Tibial artery (tissue), 4 donors: Measurements from ENCODE around the gene SEZ6.

Source experiments
- DNase-seq, 2 donors: peaks; one replicate each; pipeline ENCODE4 v3.0.0-alpha.2; 2019
- H3K27ac ChIP-seq, 2 donors: fragments of 200-600 bp; sonication (generic) in 1 of 2; 1 replicate in 1 of 2; 2 replicates in 1 of 2; pipeline ENCODE4 v1.5.1; 2018 to 2019; ENCODE audit warnings: mild to moderate bottlenecking in 1 of 2
- H3K27me3 ChIP-seq, 2 donors: fragments of 200-600 bp; sonication (generic) in 1 of 2; one replicate each; pipeline versions ENCODE4 v1.5.1 to v1.6.0; 2016 to 2019
- H3K36me3 ChIP-seq, 3 donors: fragments of 200-600 bp; sonication (generic) in 2 of 3; one replicate each; pipeline ENCODE4 v1.5.1; 2016 to 2019; ENCODE audit warnings: mild to moderate bottlenecking in 2 of 3
- H3K4me1 ChIP-seq, 4 donors: fragments of 200-600 bp; sonication (generic) in 2 of 4; 1 replicate in 3 of 4; 2 replicates in 1 of 4; pipeline ENCODE4 v1.5.1; 2016 to 2019
- H3K4me3 ChIP-seq, 2 donors: fragments of 200-600 bp; sonication (generic) in 1 of 2; 1 replicate in 1 of 2; 2 replicates in 1 of 2; pipeline ENCODE4 v1.5.1; 2018 to 2019; ENCODE audit warnings: mild to moderate bottlenecking in 2 of 2
- H3K9me3 ChIP-seq, 3 donors: fragments of 200-600 bp; sonication (generic) in 1 of 3; one replicate each; pipeline ENCODE4 v1.5.1; 2016 to 2019
- intact Hi-C: fragments of 100-400 bp; cut with DNase I; formaldehyde crosslinking; loops from one replicate; pipeline ENCODE4 v1.15.0; 2023; ENCODE audit warnings: low total_unique reads
- TF ChIP-seq, protein P1 (sequence below), 2 experiments: fragments of 200-600 bp in 1 of 2; fragments of 450-650 bp in 1 of 2; IDR thresholded peaks; one replicate each; pipeline ENCODE4 v1.5.1; 2017 to 2019; ENCODE audit warnings: antibody characterized with exemption in 2 of 2, mild to moderate bottlenecking in 1 of 2, moderate library complexity in 1 of 2

The SEZ6 gene

DNA sequence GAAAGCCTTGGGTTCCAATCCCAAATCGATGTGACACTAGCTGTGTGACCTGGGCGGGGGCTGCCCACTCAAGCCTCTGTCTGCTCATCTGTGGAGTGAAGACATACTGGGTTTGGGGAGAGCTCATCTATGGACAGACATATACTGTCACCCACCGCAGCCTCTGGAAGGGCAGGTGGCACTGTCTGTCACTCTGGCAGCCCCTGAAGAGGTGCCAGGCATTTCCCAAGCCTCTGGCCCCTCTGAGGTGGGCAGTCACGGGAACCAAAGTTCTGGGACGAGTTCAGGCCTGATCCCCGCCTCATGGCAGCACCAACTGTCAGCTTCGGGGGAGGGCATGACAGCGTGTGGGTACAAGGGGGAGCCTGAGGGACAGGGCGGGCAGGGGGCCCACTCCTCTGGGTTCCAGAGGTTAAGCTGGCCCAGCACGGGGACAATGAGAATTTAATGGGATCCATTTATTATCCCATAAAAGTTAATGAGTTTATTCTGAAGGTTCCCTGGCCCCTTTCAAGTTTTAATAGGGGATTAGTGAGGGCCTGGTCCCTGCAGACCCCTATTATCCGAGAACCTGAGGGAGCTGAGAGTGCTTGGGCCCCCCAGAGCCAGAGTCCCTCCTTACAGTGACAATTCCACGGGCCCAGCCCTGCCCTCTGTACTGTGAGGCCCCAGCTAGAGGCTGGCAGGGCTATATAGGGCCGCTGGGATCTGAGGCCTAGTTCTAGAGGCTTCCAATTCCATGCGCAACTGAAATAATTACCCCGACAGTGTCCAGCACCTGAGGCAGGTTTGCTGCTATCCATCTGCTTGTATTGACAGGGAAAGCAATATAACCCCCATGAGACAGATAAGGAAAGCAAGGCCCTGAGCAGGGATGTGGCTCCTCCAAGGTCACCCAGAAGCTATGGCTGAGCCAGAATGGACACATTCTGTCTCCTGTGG is 18.8 kb downstream of the SEZ6 start:
- no peaks in the 10 kb centered on the region for H3K36me3 ChIP-seq
- H3K4me3 ChIP-seq: no peak overlapping the region
- TF ChIP-seq, protein P1, sequence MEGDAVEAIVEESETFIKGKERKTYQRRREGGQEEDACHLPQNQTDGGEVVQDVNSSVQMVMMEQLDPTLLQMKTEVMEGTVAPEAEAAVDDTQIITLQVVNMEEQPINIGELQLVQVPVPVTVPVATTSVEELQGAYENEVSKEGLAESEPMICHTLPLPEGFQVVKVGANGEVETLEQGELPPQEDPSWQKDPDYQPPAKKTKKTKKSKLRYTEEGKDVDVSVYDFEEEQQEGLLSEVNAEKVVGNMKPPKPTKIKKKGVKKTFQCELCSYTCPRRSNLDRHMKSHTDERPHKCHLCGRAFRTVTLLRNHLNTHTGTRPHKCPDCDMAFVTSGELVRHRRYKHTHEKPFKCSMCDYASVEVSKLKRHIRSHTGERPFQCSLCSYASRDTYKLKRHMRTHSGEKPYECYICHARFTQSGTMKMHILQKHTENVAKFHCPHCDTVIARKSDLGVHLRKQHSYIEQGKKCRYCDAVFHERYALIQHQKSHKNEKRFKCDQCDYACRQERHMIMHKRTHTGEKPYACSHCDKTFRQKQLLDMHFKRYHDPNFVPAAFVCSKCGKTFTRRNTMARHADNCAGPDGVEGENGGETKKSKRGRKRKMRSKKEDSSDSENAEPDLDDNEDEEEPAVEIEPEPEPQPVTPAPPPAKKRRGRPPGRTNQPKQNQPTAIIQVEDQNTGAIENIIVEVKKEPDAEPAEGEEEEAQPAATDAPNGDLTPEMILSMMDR (IDR thresholded peaks at IDR 0.05): no peak
- H3K27ac ChIP-seq: no peak overlapping the region
- H3K9me3 ChIP-seq: no peaks in the 10 kb centered on the region
- peaks cover 0 to 5% (median 0%) of the 10 kb centered on the region in 4 donors for H3K4me1 ChIP-seq
- peaks cover 0 to 48% of the 10 kb centered on the region in 2 donors for H3K27me3 ChIP-seq
- intact Hi-C loops: no loop called here
- DNase-seq: no peak

DNA sequence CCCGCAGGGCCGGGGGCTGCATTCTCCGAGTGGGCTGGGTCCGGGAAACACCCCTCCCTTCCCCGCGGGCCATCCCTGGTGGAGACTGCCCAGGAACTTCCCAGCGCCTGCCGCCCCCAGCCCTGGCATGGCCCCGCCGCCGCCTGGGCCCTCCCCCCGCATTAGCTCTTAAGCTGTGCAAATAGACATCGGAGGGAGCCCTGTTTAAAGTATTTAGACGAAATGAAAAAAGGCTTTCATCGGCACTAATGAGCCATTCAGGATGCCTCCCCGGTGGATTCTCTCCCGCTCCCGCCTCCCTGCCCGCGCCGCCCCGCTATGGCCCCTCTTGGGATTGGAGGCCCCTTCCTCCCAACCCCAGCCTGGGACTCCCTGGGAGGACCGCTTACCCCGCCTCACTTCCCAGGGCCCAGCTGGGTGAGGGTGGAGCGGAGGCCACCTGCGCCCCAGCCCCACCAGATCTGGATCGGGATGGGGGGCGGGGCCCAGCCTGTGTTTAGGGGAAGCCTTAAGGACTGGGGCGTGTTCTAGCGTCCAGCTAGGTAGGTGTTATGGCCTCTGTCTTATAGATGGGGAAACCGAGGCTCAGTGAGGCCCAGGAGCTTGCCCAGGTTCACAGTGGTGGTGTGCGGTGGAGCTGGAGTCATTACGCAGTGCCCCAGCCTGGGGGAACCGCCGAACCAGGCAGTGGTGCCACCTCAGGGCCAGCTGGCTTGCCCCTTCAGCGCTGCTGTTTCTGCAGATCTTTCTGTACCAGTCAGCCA is 19.7 kb downstream of the SEZ6 start:
- no peaks in the 10 kb centered on the region for H3K9me3 ChIP-seq
- peaks cover 0 to 48% of the 10 kb centered on the region in 2 donors for H3K27me3 ChIP-seq
- no peak overlapping the region for H3K27ac ChIP-seq
- no peak for DNase-seq
- TF ChIP-seq, protein P1 (IDR thresholded peaks at IDR 0.05): no peak
- no peak overlapping the region for H3K4me3 ChIP-seq
- peaks cover 0 to 5% (median 0%) of the 10 kb centered on the region in 4 donors for H3K4me1 ChIP-seq
- no peaks in the 10 kb centered on the region for H3K36me3 ChIP-seq
- intact Hi-C loops: no loop called here

DNA sequence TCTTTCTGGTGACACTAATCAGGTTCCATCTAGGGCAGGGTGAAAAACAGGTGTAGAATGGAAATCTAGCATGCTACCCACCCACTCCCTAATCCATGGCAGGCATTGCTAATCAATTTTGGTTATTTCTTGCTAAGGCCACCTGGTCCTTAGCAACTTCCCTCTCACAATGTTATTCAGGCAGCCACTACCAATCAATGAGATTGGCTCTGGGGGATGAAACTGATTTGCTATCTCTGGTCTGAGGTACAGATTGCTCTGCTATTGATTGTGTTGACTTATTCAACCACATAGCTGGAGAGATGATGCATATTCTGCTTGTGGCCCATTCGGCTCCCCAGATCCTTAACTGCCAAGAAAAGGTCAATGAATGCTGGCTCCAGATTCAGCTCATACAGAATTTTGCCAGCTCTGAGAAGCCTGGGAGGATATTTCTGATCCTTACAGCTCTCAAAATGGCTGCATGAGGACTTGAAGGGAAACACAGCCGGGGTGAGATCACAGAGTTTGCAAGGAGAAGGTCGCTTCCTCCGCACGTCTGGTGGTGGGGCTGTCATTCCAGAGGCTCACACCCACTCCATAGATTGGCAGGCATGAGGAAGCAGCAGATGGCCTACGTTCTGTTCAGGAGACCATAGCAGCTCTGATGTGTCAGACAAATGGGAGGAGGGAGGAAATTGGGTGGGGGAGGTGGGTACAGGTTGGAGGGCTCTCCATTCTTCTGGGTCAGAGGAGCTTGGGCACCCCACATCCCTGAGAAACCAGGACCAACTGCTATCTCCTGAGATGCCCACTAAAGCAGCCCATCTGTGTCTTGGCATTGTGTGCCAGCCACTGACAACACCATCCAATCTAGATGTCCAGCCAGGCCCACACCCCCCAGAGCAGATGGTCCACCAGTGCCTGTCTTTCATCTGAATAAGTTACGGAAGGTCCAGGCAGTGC is 22.3 kb downstream of the SEZ6 start:
- intact Hi-C loops: no loop called here
- H3K27ac ChIP-seq: no peak overlapping the region
- DNase-seq: no peak

DNA sequence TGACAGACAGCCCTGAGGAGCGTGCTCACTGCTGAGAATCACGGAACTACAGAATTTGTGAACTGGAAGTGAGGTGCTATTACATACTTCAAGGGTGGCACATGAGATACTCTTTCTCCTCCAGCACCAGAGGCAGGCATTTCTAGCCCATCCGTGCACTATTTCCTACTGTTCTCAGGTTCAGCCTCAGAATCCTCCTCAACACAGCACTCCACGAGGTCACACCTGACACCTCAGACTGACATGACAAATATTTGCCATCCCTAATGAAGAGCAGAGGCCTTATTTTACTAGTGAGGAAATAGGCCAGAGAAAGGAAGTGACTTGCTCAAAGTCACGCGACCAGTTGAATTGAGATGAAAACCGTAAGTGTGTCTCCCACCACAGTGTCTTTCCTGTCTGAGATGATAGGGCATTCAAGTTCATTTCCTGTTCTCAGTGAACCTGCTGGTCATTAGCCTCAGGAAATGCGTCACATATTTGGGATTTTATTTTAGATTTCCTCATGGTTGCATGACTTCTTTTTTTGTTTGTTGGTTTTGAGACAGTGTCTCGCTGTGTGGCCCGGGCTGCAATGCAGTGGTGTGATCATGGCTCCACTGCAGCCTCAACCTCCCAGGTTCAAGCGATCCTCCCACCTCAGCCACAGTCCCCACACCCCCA is 23.6 kb downstream of the SEZ6 start:
- TF ChIP-seq, protein P1 (IDR thresholded peaks at IDR 0.05): no peak
- intact Hi-C loops: no loop called here

More for the DNA sequence above, 22.3 kb downstream of the SEZ6 start:
- peaks cover 0 to 5% (median 0%) of the 10 kb centered on the region in 4 donors for H3K4me1 ChIP-seq
- TF ChIP-seq, protein P1 (IDR thresholded peaks at IDR 0.05): no peak
- peaks cover 0 to 36% of the 10 kb centered on the region in 2 donors for H3K27me3 ChIP-seq
- H3K9me3 ChIP-seq: no peaks in the 10 kb centered on the region
- no peak overlapping the region for H3K4me3 ChIP-seq
- no peaks in the 10 kb centered on the region for H3K36me3 ChIP-seq

More for the DNA sequence above, 23.6 kb downstream of the SEZ6 start:
- H3K9me3 ChIP-seq: no peaks in the 10 kb centered on the region
- peak in 1 of 2 donors; percentile 34 for DNase-seq
- no peak overlapping the region for H3K4me3 ChIP-seq
- H3K36me3 ChIP-seq: no peaks in the 10 kb centered on the region
- H3K27ac ChIP-seq: no peak overlapping the region
- peaks cover 0 to 5% (median 0%) of the 10 kb centered on the region in 4 donors for H3K4me1 ChIP-seq
- peaks cover 0 to 37% of the 10 kb centered on the region in 2 donors for H3K27me3 ChIP-seq
